Measurements from ENCODE around the gene CACNA2D4. TPM values are rescaled to one million over a fixed set of nuclear protein-coding genes. Genes with fewer than 3 reads are reported as not detected.

Gene CACNA2D4
- total RNA-seq, 4 donors from 2014 or later: 1.4 to 3.3 (median 3.0) TPM

DNA sequence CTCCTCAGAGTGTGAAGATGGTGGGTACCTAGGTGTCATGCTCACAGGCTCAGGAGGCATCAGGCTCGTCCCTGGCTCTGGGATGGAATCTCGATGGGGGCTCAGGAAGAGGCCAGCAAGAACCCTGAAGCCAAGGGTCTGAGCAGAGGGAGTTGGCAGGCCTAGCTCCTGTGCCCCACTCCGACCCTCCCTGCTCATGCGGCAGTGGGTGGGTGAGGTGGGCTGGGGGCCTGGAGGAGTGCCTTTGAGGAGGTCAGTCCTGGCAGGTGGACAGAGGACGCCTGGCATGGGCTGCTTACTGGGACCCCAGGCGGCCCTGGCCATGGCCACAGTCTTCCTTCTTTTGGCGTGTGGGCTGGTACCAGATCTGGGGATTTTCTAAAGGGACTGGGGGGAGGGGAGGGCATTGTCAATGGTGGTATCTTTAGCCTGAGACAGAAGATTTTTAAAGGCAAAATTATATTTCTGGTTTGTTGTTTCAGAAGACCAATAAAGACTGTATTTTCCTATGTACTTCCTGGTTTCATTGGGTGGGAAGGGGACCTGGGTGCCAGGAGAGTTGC is 82.1 kb downstream of the CACNA2D4 start:
- Histone ChIP-seq H3K4me1 (no peaks in the 10 kb centered on the region), H3K27ac (no peak overlapping the region), H3K36me3 (no peaks in the 10 kb centered on the region), H3K27me3 (peaks cover 35% of the 10 kb centered on the region), H3K4me3 (no peak overlapping the region), H3K9me3 (no peaks in the 10 kb centered on the region)
- 80 to 100% methylated on average over 2 of the region's 7 CpGs for WGBS, 2 donors (ENCODE audit: low coverage in 1 of 2)
- ATAC-seq: no peak
- TF ChIP-seq EP300 (IDR thresholded peaks at IDR 0.05) (no peak), POLR2AphosphoS5 (IDR thresholded peaks at IDR 0.05) (no peak), POLR2A (IDR thresholded peaks at IDR 0.05) (no peak)
- TF ChIP-seq, protein P1, sequence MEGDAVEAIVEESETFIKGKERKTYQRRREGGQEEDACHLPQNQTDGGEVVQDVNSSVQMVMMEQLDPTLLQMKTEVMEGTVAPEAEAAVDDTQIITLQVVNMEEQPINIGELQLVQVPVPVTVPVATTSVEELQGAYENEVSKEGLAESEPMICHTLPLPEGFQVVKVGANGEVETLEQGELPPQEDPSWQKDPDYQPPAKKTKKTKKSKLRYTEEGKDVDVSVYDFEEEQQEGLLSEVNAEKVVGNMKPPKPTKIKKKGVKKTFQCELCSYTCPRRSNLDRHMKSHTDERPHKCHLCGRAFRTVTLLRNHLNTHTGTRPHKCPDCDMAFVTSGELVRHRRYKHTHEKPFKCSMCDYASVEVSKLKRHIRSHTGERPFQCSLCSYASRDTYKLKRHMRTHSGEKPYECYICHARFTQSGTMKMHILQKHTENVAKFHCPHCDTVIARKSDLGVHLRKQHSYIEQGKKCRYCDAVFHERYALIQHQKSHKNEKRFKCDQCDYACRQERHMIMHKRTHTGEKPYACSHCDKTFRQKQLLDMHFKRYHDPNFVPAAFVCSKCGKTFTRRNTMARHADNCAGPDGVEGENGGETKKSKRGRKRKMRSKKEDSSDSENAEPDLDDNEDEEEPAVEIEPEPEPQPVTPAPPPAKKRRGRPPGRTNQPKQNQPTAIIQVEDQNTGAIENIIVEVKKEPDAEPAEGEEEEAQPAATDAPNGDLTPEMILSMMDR (IDR thresholded peaks at IDR 0.05): no peak

- no peaks in the 10 kb centered on the region for H3K9me3 ChIP-seq
- TF ChIP-seq, protein P1 (IDR thresholded peaks at IDR 0.05): no peak
- TF ChIP-seq POLR2AphosphoS5 (IDR thresholded peaks at IDR 0.05) (no peak), POLR2A (IDR thresholded peaks at IDR 0.05) (no peak), EP300 (IDR thresholded peaks at IDR 0.05) (no peak)
- no peaks in the 10 kb centered on the region for H3K36me3 ChIP-seq
- H3K27me3 ChIP-seq: peaks cover 43% of the 10 kb centered on the region
- ATAC-seq: no peak
- 81 to 93% methylated on average over 3 to 4 of the region's 22 CpGs for WGBS, 2 donors (ENCODE audit: low coverage in 1 of 2)
- no peak overlapping the region for H3K27ac ChIP-seq
- H3K4me3 ChIP-seq: no peak overlapping the region
- H3K4me1 ChIP-seq: no peaks in the 10 kb centered on the region
Measured at GRCh38 chr12:1835211-1836131, 83.0 kb downstream of the CACNA2D4 start.

DNA sequence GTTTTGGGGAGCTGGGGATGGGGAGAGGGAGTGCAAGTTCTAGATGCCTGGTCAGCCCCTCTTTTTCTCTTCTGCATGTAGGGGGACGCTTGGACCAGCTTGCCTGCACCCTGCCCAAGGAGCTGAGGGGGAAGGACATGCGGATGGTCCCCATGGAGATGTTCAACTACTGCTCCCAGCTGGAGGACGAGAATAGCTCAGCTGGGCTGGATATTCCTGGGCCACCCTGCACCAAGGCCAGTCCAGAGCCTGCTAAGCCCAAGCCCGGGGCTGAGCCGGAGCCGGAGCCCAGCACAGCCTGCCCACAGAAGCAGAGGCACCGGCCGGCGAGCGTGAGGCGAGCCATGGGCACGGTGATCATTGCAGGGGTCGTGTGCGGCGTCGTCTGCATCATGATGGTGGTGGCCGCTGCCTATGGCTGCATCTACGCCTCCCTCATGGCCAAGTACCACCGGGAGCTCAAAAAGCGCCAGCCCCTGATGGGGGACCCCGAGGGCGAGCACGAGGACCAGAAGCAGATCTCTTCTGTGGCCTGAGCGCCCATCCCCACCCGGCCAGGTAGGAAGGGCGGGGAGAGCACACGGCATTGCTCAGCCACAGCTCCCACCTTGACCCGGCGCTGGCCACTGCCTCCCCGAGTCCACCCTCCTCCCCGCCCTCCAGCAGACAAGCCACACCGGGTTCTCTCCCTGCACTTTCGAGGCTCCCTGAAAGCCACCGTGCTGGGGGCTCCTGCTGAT is 84.1 kb downstream of the CACNA2D4 start:
- WGBS, 2 donors (ENCODE audit: low coverage in 1 of 2): no CpG with 5 or more reads among the region's 34 CpGs

GRCh38 chr12:1833596-1834028 is 84.8 kb downstream of the CACNA2D4 start:
- 78 to 84% methylated on average over 6 of the region's 10 CpGs for WGBS, 2 donors (ENCODE audit: low coverage in 1 of 2)
- H3K4me1 ChIP-seq: no peaks in the 10 kb centered on the region
- ATAC-seq: no peak
- H3K27ac ChIP-seq: no peak overlapping the region
- TF ChIP-seq EP300 (IDR thresholded peaks at IDR 0.05) (no peak), POLR2A (IDR thresholded peaks at IDR 0.05) (no peak), POLR2AphosphoS5 (IDR thresholded peaks at IDR 0.05) (no peak)
- TF ChIP-seq, protein P1 (IDR thresholded peaks at IDR 0.05): no peak
- H3K27me3 ChIP-seq: peaks cover 59% of the 10 kb centered on the region
- H3K36me3 ChIP-seq: no peaks in the 10 kb centered on the region
- no peaks in the 10 kb centered on the region for H3K9me3 ChIP-seq
- no peak overlapping the region for H3K4me3 ChIP-seq

More for the DNA sequence above, 84.1 kb downstream of the CACNA2D4 start:
- no peak overlapping the region for H3K4me3 ChIP-seq
- ATAC-seq: no peak
- no peaks in the 10 kb centered on the region for H3K4me1 ChIP-seq
- H3K9me3 ChIP-seq: no peaks in the 10 kb centered on the region
- TF ChIP-seq POLR2A (IDR thresholded peaks at IDR 0.05) (no peak), POLR2AphosphoS5 (IDR thresholded peaks at IDR 0.05) (no peak), EP300 (IDR thresholded peaks at IDR 0.05) (no peak)
- TF ChIP-seq, protein P1 (IDR thresholded peaks at IDR 0.05): no peak
- H3K27ac ChIP-seq: no peak overlapping the region
- H3K36me3 ChIP-seq: no peaks in the 10 kb centered on the region
- peaks cover 51% of the 10 kb centered on the region for H3K27me3 ChIP-seq

All from gastroesophageal sphincter (tissue), 4 donors.